GM12878 (cell line): ENCODE data around the gene NHERF1. TPM values are rescaled to one million over a fixed set of nuclear protein-coding genes. Genes with fewer than 3 reads are reported as not detected.

Experiments
- ATAC-seq: fragments of 200-7000 bp; cut with Tn5 transposase; 3 replicates; pipeline ENCODE4 v1.9.1; 2020; ENCODE audit warnings: mild to moderate bottlenecking, moderate library complexity
- BruUV-seq: library from RNA; stranded (reverse); fragments of 400-500 nt; replicated peaks from 2 replicates; lab custom pipeline; 2021; lab: Mats Ljungman, UMichigan
- CTCF ChIA-PET: fragments of 300-600 bp; sonication (Branson Sonifier 250); formaldehyde crosslinking; extraction: SDS; loops from one replicate; lab custom pipeline; 2021; ENCODE audit warnings: inconsistent platforms; lab: Yijun Ruan, JAX
- POLR2A ChIA-PET: fragments of 350-600 bp; formaldehyde crosslinking; extraction: SDS; loops from one replicate; lab custom pipeline; 2021; ENCODE audit warnings: inconsistent platforms; lab: Charles Lee
- RAD21 ChIA-PET: fragments of 300-600 bp; sonication (Branson Sonifier 250); formaldehyde crosslinking; loops from one replicate; lab custom pipeline; 2023; ENCODE audit warnings: antibody characterized with exemption; ENCODE audit not compliant: unreplicated experiment; lab: Charles Lee
- SMC1A ChIA-PET: fragments of 300-600 bp; sonication (Branson Sonifier 250); formaldehyde crosslinking; loops from one replicate; lab custom pipeline; 2023; ENCODE audit not compliant: unreplicated experiment, uncharacterized antibody; lab: Charles Lee
- DNase-seq: peaks from one replicate; pipeline ENCODE4 v3.0.0-alpha.2; 2011; ENCODE audit warnings: low read depth, low spot score
- FAIRE-seq: peaks from 3 replicates; lab custom pipeline; 2011; peaks lifted over from hg19 to GRCh38; lab: Jason Lieb, UNC
- H2AFZ ChIP-seq: 2 replicates; pipeline ENCODE4 v1.6.0; 2011; ENCODE audit warnings: low read depth, low read length, control low read depth; ENCODE audit not compliant: control insufficient read depth
- H3K27ac ChIP-seq: 2 replicates; pipeline ENCODE4 v1.5.1; 2011; ENCODE audit warnings: control low read depth; ENCODE audit not compliant: control insufficient read depth, insufficient read depth
- H3K27me3 ChIP-seq, 2 experiments: replicated peaks in 1 of 2; 2 replicates each; pipeline versions ENCODE4 v1.6.0 to v1.6.1; 2011; ENCODE audit warnings: low read length in 1 of 2; ENCODE audit not compliant: control insufficient read depth in 2 of 2, insufficient read depth in 2 of 2
- H3K36me3 ChIP-seq, 2 experiments: 2 replicates each; pipeline ENCODE4 v1.5.1; 2011; ENCODE audit warnings: low read length in 1 of 2; ENCODE audit not compliant: control insufficient read depth in 2 of 2, insufficient read depth in 2 of 2
- H3K4me1 ChIP-seq: 2 replicates; pipeline ENCODE4 v1.6.1; 2011; ENCODE audit warnings: mild to moderate bottlenecking, low read length, moderate library complexity, mixed read lengths; ENCODE audit not compliant: control insufficient read depth, insufficient read depth
- H3K4me2 ChIP-seq: 2 replicates; pipeline ENCODE4 v1.6.0; 2011; ENCODE audit warnings: control low read depth; ENCODE audit not compliant: control insufficient read depth, insufficient read depth
- H3K4me3 ChIP-seq: fragments of 200-600 bp; sonication (generic); 2 replicates; pipeline ENCODE4 v1.5.1; 2016
- H3K79me2 ChIP-seq: 2 replicates; pipeline ENCODE4 v1.6.0; 2011; ENCODE audit warnings: low read length; ENCODE audit not compliant: control insufficient read depth, insufficient read depth
- H3K9ac ChIP-seq: 2 replicates; pipeline ENCODE4 v1.8.0; 2011; ENCODE audit warnings: low read length, control low read depth, mixed read lengths; ENCODE audit not compliant: control insufficient read depth, insufficient read depth
- H3K9me3 ChIP-seq: replicated peaks from 3 replicates; pipeline ENCODE4 v1.5.1; 2011; ENCODE audit warnings: mild to moderate bottlenecking, low read length; ENCODE audit not compliant: control insufficient read depth, insufficient read depth
- H4K20me1 ChIP-seq: 2 replicates; pipeline ENCODE4 v1.6.0; 2011; ENCODE audit not compliant: control insufficient read depth, insufficient read depth
- CBX3 ChIP-seq: fragments of 200-600 bp; sonication (generic); IDR thresholded peaks from 2 replicates; pipeline ENCODE4 v1.6.1; 2016; ENCODE audit warnings: low read depth, borderline replicate concordance
- CHD4 ChIP-seq: fragments of 200-600 bp; sonication (generic); IDR thresholded peaks from 2 replicates; pipeline ENCODE4 v1.6.1; 2016; ENCODE audit warnings: mild to moderate bottlenecking
- EZH2 ChIP-seq: IDR thresholded peaks from 2 replicates; pipeline ENCODE4 v1.6.1; 2012; ENCODE audit warnings: low read depth, mild to moderate bottlenecking, control low read depth, inconsistent platforms, low read length, borderline replicate concordance; ENCODE audit not compliant: control insufficient read depth
- HDAC2 ChIP-seq: fragments of 200-600 bp; sonication (generic); IDR thresholded peaks from 2 replicates; pipeline ENCODE4 v1.6.1; 2017
- MEF2A ChIP-seq: IDR thresholded peaks from 2 replicates; pipeline ENCODE4 v1.6.1; 2011; ENCODE audit warnings: low read depth, mild to moderate bottlenecking, low read length, moderate library complexity; ENCODE audit not compliant: insufficient read depth
- MEF2B ChIP-seq: fragments of 450-650 bp; IDR thresholded peaks from 2 replicates; pipeline ENCODE4 v1.6.1; 2018; ENCODE audit warnings: mild to moderate bottlenecking, moderate library complexity; ENCODE audit not compliant: partially characterized antibody, poor library complexity, severe bottlenecking
- MTA3 ChIP-seq: IDR thresholded peaks from 2 replicates; pipeline ENCODE4 v1.6.1; 2012; ENCODE audit warnings: low read length, inconsistent platforms, borderline replicate concordance
- NFYB ChIP-seq: IDR thresholded peaks from 2 replicates; pipeline ENCODE4 v1.6.1; 2011; ENCODE audit warnings: low read depth, mild to moderate bottlenecking, low read length, improper control_type of control experiment, moderate library complexity; ENCODE audit not compliant: insufficient read depth
- NR2C1 ChIP-seq: fragments of 450-650 bp; IDR thresholded peaks from 2 replicates; pipeline ENCODE4 v1.6.1; 2017; ENCODE audit warnings: antibody characterized with exemption, mild to moderate bottlenecking, moderate library complexity
- PAX5 ChIP-seq: IDR thresholded peaks from 2 replicates; pipeline ENCODE4 v1.6.1; 2011; ENCODE audit warnings: low read depth, low read length, borderline replicate concordance
- PBX3 ChIP-seq: IDR thresholded peaks from 2 replicates; pipeline ENCODE4 v1.6.1; 2011; ENCODE audit warnings: mild to moderate bottlenecking, low read depth, low read length, moderate library complexity; ENCODE audit not compliant: insufficient replicate concordance
- SMAD1 ChIP-seq: fragments of 450-650 bp; IDR thresholded peaks from 2 replicates; pipeline ENCODE4 v1.6.1; 2018; ENCODE audit warnings: mild to moderate bottlenecking, low read depth; ENCODE audit not compliant: partially characterized antibody
- SREBF1 ChIP-seq: IDR thresholded peaks from 2 replicates; pipeline ENCODE4 v1.6.1; 2012; ENCODE audit warnings: mild to moderate bottlenecking, low read length
- TBL1XR1 ChIP-seq: IDR thresholded peaks from 2 replicates; pipeline ENCODE4 v1.6.1; 2012; ENCODE audit warnings: low read depth, low read length, improper control_type of control experiment
- ZBTB40 ChIP-seq: fragments of 450-650 bp; IDR thresholded peaks from 2 replicates; pipeline ENCODE4 v1.6.1; 2016; ENCODE audit warnings: mild to moderate bottlenecking, moderate library complexity, borderline replicate concordance
- ZNF384 ChIP-seq: IDR thresholded peaks from 2 replicates; pipeline ENCODE4 v1.6.1; 2012; ENCODE audit warnings: low read depth, mild to moderate bottlenecking, low read length, improper control_type of control experiment, borderline replicate concordance
- WGBS: methylation state at CpG from one replicate; pipeline ENCODE4 v1.1.6; 2016; ENCODE audit warnings: low lambda C conversion rate; ENCODE audit not compliant: insufficient replicate concordance, insufficient coverage; ENCODE audit errors: missing lambda C conversion rate; 5-methylcytosine and 5-hydroxymethylcytosine counted together
- in situ Hi-C: fragments of 300-500 bp; cut with MboI; formaldehyde crosslinking; loops from 9 replicates; pipeline ENCODE4 v1.14.3; 2018; ENCODE audit warnings: mixed read lengths
- intact Hi-C: fragments of 100-400 bp; cut with micrococcal nuclease; formaldehyde crosslinking; loops from one replicate; pipeline ENCODE4 v1.14.2; 2022; ENCODE audit not compliant: unreplicated experiment
- polyA plus RNA-seq, 11 experiments: library from polyadenylated mRNA; depleted of rRNA in 4 of 11; unstranded in 6 of 11; stranded (reverse) in 5 of 11; fragments of >200 nt; fragmentation: Nextera tagmentation in 4 of 11; fragmentation: Illumina TruSeq in 1 of 11; extraction: Ambion mirVana in 4 of 11; extraction: Trizol in 1 of 11; gene quantifications; 1 replicate in 1 of 11; 2 replicates in 10 of 11; pipeline versions ENCODE4 v1.2.1 to v1.2.3, GENCODE V29; 2011 to 2016; ENCODE audit warnings: inconsistent platforms in 2 of 11, missing spikeins in 2 of 11, low read depth in 1 of 11
- total RNA-seq, 4 experiments: library from RNA; depleted of rRNA in 3 of 4; stranded (reverse); fragments of >200 nt in 3 of 4; fragmentation: Illumina TruSeq in 1 of 4; extraction: Trizol in 1 of 4; gene quantifications; 2 replicates each; pipeline versions ENCODE4 v1.2.1 to v1.2.3, GENCODE V29; 2013 to 2021
- TF ChIP-seq, protein P1 (sequence below): IDR thresholded peaks from 2 replicates; pipeline ENCODE4 v1.6.1; 2011; ENCODE audit warnings: low read depth, mild to moderate bottlenecking, low read length, moderate library complexity, borderline replicate concordance; ENCODE audit errors: extremely low read depth

The NHERF1 gene
- total and polyA plus RNA-seq, 10 of the 15 experiments (the other 5 are each of a cell fraction or from before 2014, with no cell fraction given), result 13.4 to 61.6 (median 39.0) TPM

DNA sequence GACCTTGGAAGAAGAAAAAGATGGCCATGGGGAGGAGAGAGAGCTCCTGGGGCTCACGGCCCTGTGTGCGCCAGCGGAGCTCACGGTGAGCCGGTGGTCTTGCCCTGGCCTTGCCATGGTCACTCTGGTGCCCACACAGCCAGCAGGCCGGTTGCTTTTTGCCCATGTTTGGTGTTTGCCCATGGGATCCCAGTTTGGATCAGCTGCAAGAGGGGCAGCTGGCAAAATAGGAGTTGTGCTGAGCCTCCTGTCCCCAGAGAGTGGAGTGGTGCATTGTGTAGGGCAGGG lies 1.6 kb downstream of the NHERF1 start:
- POLR2A ChIA-PET, result interaction anchor here (0.6 to 3.9 kb wide), 6 partner anchors 10 to 124 kb away, joined by 3 to 17 read pairs (median 10); partner anchors contain the start of genes NAT9 and RAB37
- no peaks in the 10 kb centered on the region for H4K20me1 ChIP-seq
- no peaks in the 10 kb centered on the region; a peak in 1 of 4 replicates for H3K36me3 ChIP-seq
- H3K4me3 ChIP-seq, result peak overlapping the region; percentile 96
- intact Hi-C loops, result no loop called here
- RAD21 ChIA-PET, result interaction anchor here (0.7 to 2.9 kb wide), 7 partner anchors 10 to 211 kb away, joined by 3 to 11 read pairs (median 4); a partner anchor contains a TSS
- BruUV-seq, result TSS peak; percentile 29
- SMC1A ChIA-PET, result interaction anchor here (1.2 to 3.1 kb wide), 6 partner anchors 9 to 93 kb away, joined by 3 to 10 read pairs (median 6); partner anchors contain the start of genes NAT9 and RAB37
- no peak overlapping the region for H3K27ac ChIP-seq
- peak overlapping the region; percentile 73 for H3K9ac ChIP-seq
- CTCF ChIA-PET, result interaction anchor here (0.6 to 2.1 kb wide), 16 partner anchors 11 to 537 kb away, joined by 3 to 12 read pairs (median 3); partner anchors contain the start of genes NAT9 and RAB37
- H2AFZ ChIP-seq, result no peak overlapping the region
- 45% methylated on average over 6 of the region's 6 CpGs for WGBS
- in situ Hi-C loops, result no loop called here
- no peaks in the 10 kb centered on the region for H3K9me3 ChIP-seq
- DNase-seq (no peak), FAIRE-seq (no peak), ATAC-seq (no peak)
- no peaks in the 10 kb centered on the region for H3K27me3 ChIP-seq
- no peak for TF ChIP-seq CHD4
- TF ChIP-seq ZNF384, result no peak
- TF ChIP-seq EZH2, result no peak
- TF ChIP-seq SREBF1, result no peak
- no peak for TF ChIP-seq PAX5
- no peak for TF ChIP-seq MTA3
- no peak for TF ChIP-seq PBX3
- no peak for TF ChIP-seq TBL1XR1
- TF ChIP-seq MEF2A, result no peak
- no peak for TF ChIP-seq MEF2B
- TF ChIP-seq HDAC2, result no peak
- TF ChIP-seq NR2C1, result no peak
- TF ChIP-seq SMAD1, result no peak
- TF ChIP-seq NFYB, result no peak
- no peak for TF ChIP-seq CBX3
- TF ChIP-seq ZBTB40, result no peak
- TF ChIP-seq, protein P1, sequence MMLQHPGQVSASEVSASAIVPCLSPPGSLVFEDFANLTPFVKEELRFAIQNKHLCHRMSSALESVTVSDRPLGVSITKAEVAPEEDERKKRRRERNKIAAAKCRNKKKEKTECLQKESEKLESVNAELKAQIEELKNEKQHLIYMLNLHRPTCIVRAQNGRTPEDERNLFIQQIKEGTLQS, result no peak
- H3K4me2 ChIP-seq, result peak overlapping the region; percentile 92
- peaks cover 33% of the 10 kb centered on the region for H3K79me2 ChIP-seq
- H3K4me1 ChIP-seq, result peaks cover 3% of the 10 kb centered on the region
